Cardiac fibroblast (primary cell): ENCODE results near the gene HNRNPCL1.
A peak's percentile ranks its signal among the peaks of the same experiment; 100 is the strongest.
"Not testable (repeated sequence)": the region's sequence is repeated elsewhere in the genome, so short reads cannot be mapped to it uniquely, and the experiment has no call there.

Experiments
- DNase-seq, 2 donors: peaks; one replicate each; pipeline versions ENCODE4 v3.0.0 to v3.0.0-alpha.2; 2010; ENCODE audit warnings: low read depth in 2 of 2
- H3K4me3 ChIP-seq, 2 donors: replicated peaks in 1 of 2; 1 replicate in 1 of 2; 2 replicates in 1 of 2; pipeline ENCODE4 v1.5.1; 2011; ENCODE audit warnings: low read depth in 2 of 2, low read length in 2 of 2, mild to moderate bottlenecking in 2 of 2, moderate library complexity in 1 of 2
- TF ChIP-seq, protein P1 (sequence below): IDR thresholded peaks from one replicate; pipeline ENCODE4 v1.5.1; 2011; ENCODE audit warnings: low read depth, mild to moderate bottlenecking, low read length, inconsistent platforms

The HNRNPCL1 gene

DNA sequence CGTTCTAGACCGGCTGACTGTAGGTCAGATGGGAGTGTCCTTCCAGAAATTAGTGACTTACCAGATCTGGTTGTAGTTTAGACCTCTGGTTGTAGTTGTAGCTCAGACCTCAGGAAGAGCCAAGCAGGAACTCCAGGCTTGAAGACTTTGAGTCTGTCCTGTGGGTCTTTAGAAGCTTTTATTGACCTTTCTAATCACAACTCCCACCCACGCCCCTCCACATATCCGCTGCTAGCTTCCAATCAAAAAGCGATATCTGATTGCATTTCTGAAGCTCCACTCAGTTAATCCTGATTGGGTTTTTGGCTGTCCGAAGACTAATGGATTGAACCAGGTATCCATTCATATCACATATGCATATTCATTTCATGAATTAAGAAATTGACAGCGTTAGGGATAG lies at the start of gene HNRNPCL1:
HNRNPCL1 (minus strand) TSS at position 101 of the 400 bp plus-strand sequence. CDS start 431 bp downstream, outside the sequence.
- DNase-seq, H3K4me3 ChIP-seq: not testable (repeated sequence)

DNA sequence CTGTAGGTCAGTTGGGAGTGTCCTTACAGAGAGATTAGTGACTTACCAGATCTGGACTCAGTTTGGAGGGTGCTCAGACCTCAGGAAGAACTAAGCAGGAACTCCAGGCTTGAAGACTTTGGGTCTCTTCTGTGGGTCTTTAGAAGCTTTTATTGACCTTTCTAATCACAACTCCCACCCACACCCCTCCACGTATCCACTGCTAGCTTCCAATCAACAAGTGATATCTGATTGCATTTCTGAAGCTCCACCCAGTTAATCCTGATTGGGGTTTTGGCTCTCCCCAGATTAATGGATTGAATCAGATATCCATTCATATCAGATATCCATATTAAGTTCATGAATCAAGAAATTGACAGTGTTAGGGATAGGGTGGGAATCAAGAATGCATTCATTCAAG lies 49.6 kb upstream of the HNRNPCL1 start, which contains the start of gene PRAMEF10:
PRAMEF10 (minus strand) TSS at position 101 of the 400 bp plus-strand sequence. CDS start 2,423 bp downstream, outside the sequence.
- not testable (repeated sequence) for H3K4me3 ChIP-seq, DNase-seq

DNA sequence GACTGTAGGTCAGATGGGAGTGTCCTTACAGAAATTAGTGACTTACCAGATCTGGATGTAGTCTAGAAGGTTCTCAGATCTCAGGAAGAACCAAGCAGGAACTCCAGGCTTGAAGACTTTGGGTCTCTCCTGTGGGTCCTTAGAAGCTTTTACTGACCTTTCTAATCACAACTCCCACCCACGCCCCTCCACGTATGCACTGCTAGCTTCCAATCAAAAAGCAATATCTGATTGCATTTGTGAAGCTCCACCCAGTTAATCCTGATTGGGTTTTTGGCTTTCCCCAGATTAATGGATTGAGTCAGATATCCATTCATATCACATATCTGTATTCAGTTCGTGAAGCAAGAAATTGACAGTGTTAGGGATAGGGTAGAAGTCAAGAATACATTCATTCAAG lies 37.6 kb upstream of the HNRNPCL1 start, which contains the start of gene PRAMEF4:
PRAMEF4 (minus strand) TSS at position 101 of the 400 bp plus-strand sequence. CDS start 2,807 bp downstream, outside the sequence.
- not testable (repeated sequence) for DNase-seq, H3K4me3 ChIP-seq

DNA sequence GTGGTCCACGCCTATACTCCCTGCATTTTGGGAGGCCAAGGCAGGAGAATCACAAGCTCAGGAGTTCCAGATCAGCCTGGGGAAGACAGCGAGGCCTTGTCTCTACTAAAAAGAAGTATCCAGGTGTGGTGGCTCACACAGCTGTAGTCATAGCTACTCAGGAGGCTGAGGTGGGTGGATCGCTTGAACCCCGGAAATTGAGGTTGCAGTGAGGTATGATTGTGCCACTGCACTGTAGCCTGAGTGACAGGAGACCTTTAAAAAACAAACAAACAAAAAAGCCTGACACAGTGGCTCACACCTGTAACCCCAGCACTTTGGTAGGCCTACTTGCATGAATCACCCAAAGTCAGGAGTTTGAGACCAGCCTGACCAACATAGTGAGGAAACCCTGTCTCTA lies 29.9 kb upstream of the HNRNPCL1 start:
- DNase-seq, H3K4me3 ChIP-seq: not testable (repeated sequence)

DNA sequence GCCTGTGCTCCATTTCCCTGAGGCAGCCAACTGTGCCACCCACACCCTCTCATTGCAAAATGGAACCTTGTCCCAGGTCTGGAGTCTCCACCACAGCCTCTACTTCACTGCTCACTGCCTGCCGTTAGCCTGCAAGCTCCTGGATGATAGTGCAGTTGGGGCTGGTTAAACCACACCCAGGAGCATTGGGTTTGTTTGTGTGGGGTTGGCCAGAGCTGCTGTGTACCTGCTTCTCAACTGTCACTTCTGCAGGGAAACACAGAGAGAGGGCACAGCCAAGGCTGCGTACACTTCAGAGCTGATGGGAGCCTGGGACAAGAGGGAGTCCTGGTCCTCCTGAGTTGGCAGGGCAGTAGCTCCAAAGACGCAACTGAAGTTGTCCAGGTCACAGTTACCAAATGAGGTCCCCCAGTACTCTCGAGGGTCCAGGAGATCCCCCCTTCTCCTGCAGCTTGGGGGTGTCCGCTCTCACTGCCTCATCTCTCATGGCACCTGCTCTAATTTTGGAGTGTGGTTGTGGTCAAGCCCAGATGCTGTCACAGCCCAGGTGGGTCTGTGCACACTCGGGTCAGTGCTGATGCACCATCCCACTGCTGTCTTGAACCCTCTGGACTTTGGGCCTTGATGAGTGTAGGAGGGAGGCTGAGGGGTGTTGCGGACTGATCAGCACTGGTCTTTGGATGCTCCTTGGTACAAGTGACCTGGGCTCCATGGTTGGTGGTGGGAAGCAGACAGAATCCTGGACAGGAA lies 14.8 kb upstream of the HNRNPCL1 start:
- not testable (repeated sequence) for DNase-seq, H3K4me3 ChIP-seq

DNA sequence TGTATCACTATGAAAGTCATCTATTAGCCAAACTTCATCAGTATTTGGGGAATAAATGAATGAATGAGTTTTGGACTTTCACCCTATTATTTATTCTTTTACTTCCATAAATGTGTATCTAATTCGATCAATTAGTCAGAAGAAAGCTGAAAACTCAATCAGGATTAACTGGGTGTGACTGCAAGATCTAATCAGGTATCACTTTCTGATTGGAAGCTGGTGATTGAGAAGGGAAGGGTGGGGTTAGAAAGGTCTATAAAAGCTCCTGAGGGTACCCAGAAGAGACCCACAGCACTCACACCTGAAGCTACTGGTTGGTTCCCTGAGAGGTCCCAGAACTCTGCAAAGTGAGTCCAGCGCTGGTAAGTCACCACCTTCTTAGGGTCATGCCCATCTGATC lies 8.3 kb upstream of the HNRNPCL1 start, which contains the start of gene PRAMEF2:
PRAMEF2 (plus strand) TSS at position 301 of the 400 bp plus-strand sequence. CDS start 1,924 bp downstream, outside the sequence.
- not testable (repeated sequence) for DNase-seq, H3K4me3 ChIP-seq

DNA sequence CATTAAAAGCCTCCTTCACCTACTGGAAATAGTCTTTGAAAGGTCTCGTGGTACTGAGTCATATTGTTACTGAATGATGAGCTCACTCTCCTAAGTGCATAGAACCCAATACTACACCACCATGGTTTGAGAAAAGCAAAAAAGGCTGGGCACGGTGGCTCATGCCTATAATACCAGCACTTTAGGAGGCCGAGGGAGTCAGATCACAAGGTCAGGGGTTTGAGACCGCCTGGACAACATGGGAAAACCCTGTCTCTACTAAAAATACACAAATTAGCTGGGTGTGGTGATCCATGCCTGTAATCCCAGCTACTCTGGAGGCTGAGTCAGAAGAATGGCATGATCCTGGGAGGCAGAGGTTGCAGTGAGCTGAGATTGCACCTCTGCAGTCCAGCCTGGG lies 3.3 kb upstream of the HNRNPCL1 start:
- TF ChIP-seq, protein P1, sequence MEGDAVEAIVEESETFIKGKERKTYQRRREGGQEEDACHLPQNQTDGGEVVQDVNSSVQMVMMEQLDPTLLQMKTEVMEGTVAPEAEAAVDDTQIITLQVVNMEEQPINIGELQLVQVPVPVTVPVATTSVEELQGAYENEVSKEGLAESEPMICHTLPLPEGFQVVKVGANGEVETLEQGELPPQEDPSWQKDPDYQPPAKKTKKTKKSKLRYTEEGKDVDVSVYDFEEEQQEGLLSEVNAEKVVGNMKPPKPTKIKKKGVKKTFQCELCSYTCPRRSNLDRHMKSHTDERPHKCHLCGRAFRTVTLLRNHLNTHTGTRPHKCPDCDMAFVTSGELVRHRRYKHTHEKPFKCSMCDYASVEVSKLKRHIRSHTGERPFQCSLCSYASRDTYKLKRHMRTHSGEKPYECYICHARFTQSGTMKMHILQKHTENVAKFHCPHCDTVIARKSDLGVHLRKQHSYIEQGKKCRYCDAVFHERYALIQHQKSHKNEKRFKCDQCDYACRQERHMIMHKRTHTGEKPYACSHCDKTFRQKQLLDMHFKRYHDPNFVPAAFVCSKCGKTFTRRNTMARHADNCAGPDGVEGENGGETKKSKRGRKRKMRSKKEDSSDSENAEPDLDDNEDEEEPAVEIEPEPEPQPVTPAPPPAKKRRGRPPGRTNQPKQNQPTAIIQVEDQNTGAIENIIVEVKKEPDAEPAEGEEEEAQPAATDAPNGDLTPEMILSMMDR, result no peak
- DNase-seq, result peak in 1 of 2 donors; percentile 10
- no peak overlapping the region for H3K4me3 ChIP-seq

DNA sequence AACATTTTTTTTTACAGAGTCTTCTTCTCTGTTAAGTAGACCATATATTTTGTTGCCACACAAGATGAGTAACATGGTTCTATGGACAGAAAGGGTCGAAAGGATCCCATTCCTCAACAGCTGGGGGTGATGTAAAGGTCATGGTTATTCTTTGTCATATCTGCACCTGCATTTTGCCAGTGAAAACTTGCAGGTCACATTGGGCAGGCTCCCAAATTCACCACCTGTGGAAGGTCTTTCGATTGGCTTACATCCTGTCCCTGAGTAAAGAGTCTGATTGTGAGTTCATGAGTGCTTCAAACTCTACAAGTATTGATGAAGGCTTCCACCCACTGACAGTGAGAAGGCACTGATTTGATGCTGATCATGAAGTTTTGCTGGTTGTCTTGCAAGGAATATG lies 15.3 kb downstream of the HNRNPCL1 start:
- not testable (repeated sequence) for H3K4me3 ChIP-seq, DNase-seq

DNA sequence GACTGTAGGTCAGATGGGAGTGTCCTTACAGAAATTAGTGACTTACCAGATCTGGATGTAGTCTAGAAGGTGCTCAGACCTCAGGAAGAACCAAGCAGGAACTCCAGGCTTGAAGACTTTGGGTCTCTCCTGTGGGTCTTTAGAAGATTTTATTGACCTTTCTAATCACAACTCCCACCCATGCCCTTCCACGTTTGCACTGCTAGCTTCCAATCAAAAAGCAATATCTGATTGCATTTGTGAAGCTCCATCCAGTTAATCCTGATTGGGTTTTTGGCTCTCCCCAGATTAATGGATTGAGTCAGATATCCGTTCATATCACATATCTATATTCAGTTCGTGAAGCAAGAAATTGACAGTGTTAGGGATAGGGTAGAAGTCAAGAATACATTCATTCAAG lies 17.2 kb downstream of the HNRNPCL1 start, which contains the start of gene PRAMEF11:
PRAMEF11 (minus strand) TSS at position 101 of the 400 bp plus-strand sequence. CDS start 2,621 bp downstream, outside the sequence.
- H3K4me3 ChIP-seq, DNase-seq: not testable (repeated sequence)

DNA sequence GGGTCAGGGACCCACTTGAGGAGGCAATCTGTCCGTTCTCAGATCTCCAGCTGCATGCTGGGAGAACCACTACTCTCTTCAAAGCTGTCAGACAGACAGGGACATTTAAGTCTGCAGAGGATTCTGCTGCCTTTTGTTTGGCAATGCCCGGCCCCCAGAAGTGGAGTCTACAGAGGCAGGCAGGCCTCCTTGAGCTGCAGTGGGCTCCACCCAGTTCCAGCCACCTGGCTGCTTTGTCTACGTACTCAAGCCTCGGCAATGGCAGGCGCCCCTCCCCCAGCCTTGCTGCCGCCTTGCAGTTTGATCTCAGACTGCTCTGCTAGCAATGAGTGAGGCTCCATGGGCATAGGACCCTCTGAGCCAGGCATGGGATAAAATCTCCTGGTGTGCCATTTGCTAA lies 29.5 kb downstream of the HNRNPCL1 start:
- not testable (repeated sequence) for H3K4me3 ChIP-seq, DNase-seq

DNA sequence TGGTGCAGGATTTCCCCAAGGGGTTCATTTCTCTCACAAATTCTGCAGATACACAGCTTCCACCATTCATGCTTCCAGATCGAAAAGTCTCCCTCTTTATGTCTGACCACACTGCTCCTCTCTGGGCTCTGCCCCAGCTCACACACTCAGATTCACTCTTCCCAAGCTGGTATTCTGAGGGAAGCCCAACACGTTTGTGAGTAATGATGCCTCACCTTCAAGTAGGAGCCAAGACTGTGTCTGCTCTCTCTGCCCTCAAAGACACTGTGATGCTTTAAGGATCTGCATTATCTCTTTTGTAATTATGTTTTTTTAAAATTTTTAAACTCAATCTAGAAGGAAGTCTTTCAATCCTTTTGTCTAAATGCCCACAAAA lies 37.1 kb downstream of the HNRNPCL1 start:
- no peak for DNase-seq
- TF ChIP-seq, protein P1, result no peak
- H3K4me3 ChIP-seq, result no peak overlapping the region
